GM12874 (cell line): Measurements from ENCODE around the gene M1AP.

Experiments used
- CTCF ChIP-seq: IDR thresholded peaks from 2 replicates; pipeline ENCODE4 v1.5.1; 2011; ENCODE audit warnings: low read depth, mild to moderate bottlenecking, control low read depth, low read length, moderate library complexity; ENCODE audit not compliant: insufficient read depth

M1AP gene

GRCh38 chr2:74553892-74554819 is 94.0 kb downstream of the M1AP start, which contains the start of the genes DOK1 and LOXL3:
Gene DOK1 (plus strand): TSS chr2:74554720. CDS start chr2:74554755, 35 bp downstream.
Gene LOXL3 (minus strand): TSS chr2:74553942. CDS start chr2:74552634, 1,308 bp downstream.
- TF ChIP-seq CTCF: no peak

GRCh38 chr2:74552914-74553811 is 95.0 kb downstream of the M1AP start:
- no peak for TF ChIP-seq CTCF

- no peak for TF ChIP-seq CTCF
Measured at GRCh38 chr2:74551942-74552913, 95.9 kb downstream of the M1AP start.

GRCh38 chr2:74551530-74551929 is 96.6 kb downstream of the M1AP start:
- TF ChIP-seq CTCF: no peak

GRCh38 chr2:74550231-74550630 is 97.9 kb downstream of the M1AP start:
- no peak for TF ChIP-seq CTCF

GRCh38 chr2:74548900-74549826 is 99.0 kb downstream of the M1AP start:
- no peak for TF ChIP-seq CTCF
